ENCODE measurements around the gene ERCC6L2. TPM values are rescaled to one million over a fixed set of nuclear protein-coding genes. Genes with fewer than 3 reads are reported as not detected.

ERCC6L2 gene
- total and polyA plus RNA-seq, 2 experiments from 2014 or later: 33.5 to 80.6 TPM

DNA sequence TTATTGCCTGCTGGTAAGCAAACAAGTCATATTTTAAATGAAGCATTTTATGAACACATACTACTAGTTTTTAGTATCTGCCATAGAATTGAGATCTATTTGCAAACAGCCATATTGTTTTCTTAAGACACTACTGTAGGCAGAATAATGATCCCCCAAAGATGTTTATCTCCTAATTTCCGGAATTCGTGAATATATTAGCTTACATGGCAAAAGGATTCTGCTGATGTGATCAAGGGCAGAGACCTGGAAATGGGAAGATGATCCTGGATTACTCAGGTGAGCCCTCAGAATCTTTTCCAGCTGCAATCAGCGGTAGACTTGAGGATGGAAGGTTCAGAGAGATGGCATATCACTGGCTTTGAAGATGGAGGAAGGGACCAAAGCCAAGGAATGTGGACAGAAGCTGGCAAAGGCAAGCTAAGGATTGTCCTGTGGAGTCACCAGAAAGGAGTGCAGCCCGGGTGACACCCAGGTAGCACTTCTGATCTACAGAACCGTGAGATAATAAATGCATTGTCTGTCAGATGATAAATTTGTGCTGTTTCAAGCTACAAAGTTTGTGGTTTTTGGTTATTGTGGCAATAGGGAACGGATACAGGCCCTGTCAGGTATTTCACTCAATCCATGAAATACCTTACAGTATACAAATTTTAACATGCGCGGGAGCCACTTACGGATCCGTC is 1.0 kb upstream of the ERCC6L2 start:
- Mint-ChIP-seq H3K27me3 (ENCODE audit: insufficient read depth, low read depth, poor library complexity) (peaks cover 7% of the 10 kb centered on the region), H3K4me1 (peaks cover 14% of the 10 kb centered on the region; the same call in 2 of the 3 replicates), H3K9me3 (no peaks in the 10 kb centered on the region), H3K27ac (peak overlapping the region; percentile 99), H3K4me3 (no peak overlapping the region), H3K36me3 (ENCODE audit: low read depth) (peaks cover 8% of the 10 kb centered on the region; the same call in 1 of the 3 replicates)
- no peaks in the 10 kb centered on the region for H3K36me3 ChIP-seq (ENCODE audit: insufficient read depth)
- H3K27ac ChIP-seq (ENCODE audit: low read depth): no peak overlapping the region
- H3F3A ChIP-seq (replicated peaks; ENCODE audit: low read depth): no peaks in the 10 kb centered on the region
- peak overlapping the region; percentile 92 for H3K4me2 ChIP-seq
- ATAC-seq: no peak
- H2AFZ ChIP-seq: peak overlapping the region; percentile 64; the same call in 1 of the 2 replicates
- peaks cover 19% of the 10 kb centered on the region for H3K79me2 ChIP-seq (replicated peaks; ENCODE audit: insufficient read depth)
- TF ChIP-seq NANOG (IDR thresholded peaks at IDR 0.05; ENCODE audit: borderline replicate concordance): no peak
- DNase-seq (ENCODE audit: low spot score): peak; percentile 35
- no peaks in the 10 kb centered on the region for H3K9me2 ChIP-seq (ENCODE audit: insufficient read depth)
- H3K4me1 ChIP-seq (ENCODE audit: insufficient read depth): 0 out of 2 replicates have a peak, but pooled peaks cover 9% of the 10 kb centered on the region
- no peaks in the 10 kb centered on the region for H3K27me3 ChIP-seq (ENCODE audit: insufficient read depth)
- no peaks in the 10 kb centered on the region for H4K20me1 ChIP-seq (replicated peaks; ENCODE audit: insufficient read depth)
- no peak overlapping the region for H3K4me3 ChIP-seq

- peaks cover 7% of the 10 kb centered on the region for H3K27me3 Mint-ChIP-seq (ENCODE audit: insufficient read depth, low read depth, poor library complexity)
- TF ChIP-seq, protein P1, sequence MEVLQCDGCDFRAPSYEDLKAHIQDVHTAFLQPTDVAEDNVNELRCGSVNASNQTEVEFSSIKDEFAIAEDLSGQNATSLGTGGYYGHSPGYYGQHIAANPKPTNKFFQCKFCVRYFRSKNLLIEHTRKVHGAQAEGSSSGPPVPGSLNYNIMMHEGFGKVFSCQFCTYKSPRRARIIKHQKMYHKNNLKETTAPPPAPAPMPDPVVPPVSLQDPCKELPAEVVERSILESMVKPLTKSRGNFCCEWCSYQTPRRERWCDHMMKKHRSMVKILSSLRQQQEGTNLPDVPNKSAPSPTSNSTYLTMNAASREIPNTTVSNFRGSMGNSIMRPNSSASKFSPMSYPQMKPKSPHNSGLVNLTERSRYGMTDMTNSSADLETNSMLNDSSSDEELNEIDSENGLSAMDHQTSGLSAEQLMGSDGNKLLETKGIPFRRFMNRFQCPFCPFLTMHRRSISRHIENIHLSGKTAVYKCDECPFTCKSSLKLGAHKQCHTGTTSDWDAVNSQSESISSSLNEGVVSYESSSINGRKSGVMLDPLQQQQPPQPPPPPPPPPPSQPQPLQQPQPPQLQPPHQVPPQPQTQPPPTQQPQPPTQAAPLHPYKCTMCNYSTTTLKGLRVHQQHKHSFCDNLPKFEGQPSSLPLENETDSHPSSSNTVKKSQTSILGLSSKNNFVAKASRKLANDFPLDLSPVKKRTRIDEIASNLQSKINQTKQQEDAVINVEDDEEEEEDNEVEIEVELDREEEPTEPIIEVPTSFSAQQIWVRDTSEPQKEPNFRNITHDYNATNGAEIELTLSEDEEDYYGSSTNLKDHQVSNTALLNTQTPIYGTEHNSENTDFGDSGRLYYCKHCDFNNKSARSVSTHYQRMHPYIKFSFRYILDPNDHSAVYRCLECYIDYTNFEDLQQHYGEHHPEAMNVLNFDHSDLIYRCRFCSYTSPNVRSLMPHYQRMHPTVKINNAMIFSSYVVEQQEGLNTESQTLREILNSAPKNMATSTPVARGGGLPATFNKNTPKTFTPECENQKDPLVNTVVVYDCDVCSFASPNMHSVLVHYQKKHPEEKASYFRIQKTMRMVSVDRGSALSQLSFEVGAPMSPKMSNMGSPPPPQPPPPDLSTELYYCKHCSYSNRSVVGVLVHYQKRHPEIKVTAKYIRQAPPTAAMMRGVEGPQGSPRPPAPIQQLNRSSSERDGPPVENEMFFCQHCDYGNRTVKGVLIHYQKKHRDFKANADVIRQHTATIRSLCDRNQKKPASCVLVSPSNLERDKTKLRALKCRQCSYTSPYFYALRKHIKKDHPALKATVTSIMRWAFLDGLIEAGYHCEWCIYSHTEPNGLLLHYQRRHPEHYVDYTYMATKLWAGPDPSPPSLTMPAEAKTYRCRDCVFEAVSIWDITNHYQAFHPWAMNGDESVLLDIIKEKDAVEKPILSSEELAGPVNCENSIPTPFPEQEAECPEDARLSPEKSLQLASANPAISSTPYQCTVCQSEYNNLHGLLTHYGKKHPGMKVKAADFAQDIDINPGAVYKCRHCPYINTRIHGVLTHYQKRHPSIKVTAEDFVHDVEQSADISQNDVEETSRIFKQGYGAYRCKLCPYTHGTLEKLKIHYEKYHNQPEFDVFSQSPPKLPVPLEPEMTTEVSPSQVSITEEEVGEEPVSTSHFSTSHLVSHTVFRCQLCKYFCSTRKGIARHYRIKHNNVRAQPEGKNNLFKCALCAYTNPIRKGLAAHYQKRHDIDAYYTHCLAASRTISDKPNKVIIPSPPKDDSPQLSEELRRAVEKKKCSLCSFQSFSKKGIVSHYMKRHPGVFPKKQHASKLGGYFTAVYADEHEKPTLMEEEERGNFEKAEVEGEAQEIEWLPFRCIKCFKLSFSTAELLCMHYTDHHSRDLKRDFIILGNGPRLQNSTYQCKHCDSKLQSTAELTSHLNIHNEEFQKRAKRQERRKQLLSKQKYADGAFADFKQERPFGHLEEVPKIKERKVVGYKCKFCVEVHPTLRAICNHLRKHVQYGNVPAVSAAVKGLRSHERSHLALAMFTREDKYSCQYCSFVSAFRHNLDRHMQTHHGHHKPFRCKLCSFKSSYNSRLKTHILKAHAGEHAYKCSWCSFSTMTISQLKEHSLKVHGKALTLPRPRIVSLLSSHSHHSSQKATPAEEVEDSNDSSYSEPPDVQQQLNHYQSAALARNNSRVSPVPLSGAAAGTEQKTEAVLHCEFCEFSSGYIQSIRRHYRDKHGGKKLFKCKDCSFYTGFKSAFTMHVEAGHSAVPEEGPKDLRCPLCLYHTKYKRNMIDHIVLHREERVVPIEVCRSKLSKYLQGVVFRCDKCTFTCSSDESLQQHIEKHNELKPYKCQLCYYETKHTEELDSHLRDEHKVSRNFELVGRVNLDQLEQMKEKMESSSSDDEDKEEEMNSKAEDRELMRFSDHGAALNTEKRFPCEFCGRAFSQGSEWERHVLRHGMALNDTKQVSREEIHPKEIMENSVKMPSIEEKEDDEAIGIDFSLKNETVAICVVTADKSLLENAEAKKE (CRISPR knock-in tag; IDR thresholded peaks at IDR 0.05): no peak
- TF ChIP-seq POLR2AphosphoS5 (IDR thresholded peaks at IDR 0.05; ENCODE audit: low read depth): no peak
- TF ChIP-seq NANOG (IDR thresholded peaks at IDR 0.05; ENCODE audit: borderline replicate concordance): no peak
- no peak for TF ChIP-seq STAT1 (IDR thresholded peaks at IDR 0.05; ENCODE audit: unreplicated experiment)
- 0 out of 2 replicates have a peak, but pooled peaks cover 9% of the 10 kb centered on the region for H3K4me1 ChIP-seq (ENCODE audit: insufficient read depth)
- no peak overlapping the region for H3K4me3 ChIP-seq
- H3K4me2 ChIP-seq: peak overlapping the region; percentile 92
- H3K27ac ChIP-seq (ENCODE audit: low read depth): peak overlapping the region; percentile 70; the same call in 1 of the 2 replicates
- peak; percentile 5; the same call in 2 of the 3 replicates for ATAC-seq
- peaks cover 15% of the 10 kb centered on the region; the same call in 2 of the 3 replicates for H3K4me1 Mint-ChIP-seq
- H2AFZ ChIP-seq: peak overlapping the region; percentile 64; the same call in 1 of the 2 replicates
- peaks cover 19% of the 10 kb centered on the region for H3K79me2 ChIP-seq (replicated peaks; ENCODE audit: insufficient read depth)
- H4K20me1 ChIP-seq (replicated peaks; ENCODE audit: insufficient read depth): no peaks in the 10 kb centered on the region; the same call in 1 of the 2 replicates
- H3K4me3 Mint-ChIP-seq: no peak overlapping the region
- no peaks in the 10 kb centered on the region for H3K9me3 Mint-ChIP-seq
- peak; percentile 18 for DNase-seq (ENCODE audit: low spot score)
- peak overlapping the region; percentile 99 for H3K27ac Mint-ChIP-seq
- H3F3A ChIP-seq (replicated peaks; ENCODE audit: low read depth): no peaks in the 10 kb centered on the region
- H3K9me2 ChIP-seq (ENCODE audit: insufficient read depth): no peaks in the 10 kb centered on the region
- no peaks in the 10 kb centered on the region for H3K36me3 ChIP-seq (ENCODE audit: insufficient read depth)
- H3K36me3 Mint-ChIP-seq (ENCODE audit: low read depth): peaks cover 8% of the 10 kb centered on the region; the same call in 1 of the 3 replicates
- H3K27me3 ChIP-seq (ENCODE audit: insufficient read depth): no peaks in the 10 kb centered on the region
Measured at GRCh38 chr9:95874989-95875304, 544 bp upstream of the ERCC6L2 start.
